IPS DF 4.7 (cell line): ENCODE results near the gene SLAMF7.
"Not testable (repeated sequence)": the region's sequence is repeated elsewhere in the genome, so short reads cannot be mapped to it uniquely, and the experiment has no call there.

Experiments
- DNase-seq: peaks from one replicate; pipeline ENCODE4 v3.0.0-alpha.2; 2013; ENCODE audit warnings: low spot score; ENCODE audit errors: extremely low read depth

SLAMF7 gene

DNA sequence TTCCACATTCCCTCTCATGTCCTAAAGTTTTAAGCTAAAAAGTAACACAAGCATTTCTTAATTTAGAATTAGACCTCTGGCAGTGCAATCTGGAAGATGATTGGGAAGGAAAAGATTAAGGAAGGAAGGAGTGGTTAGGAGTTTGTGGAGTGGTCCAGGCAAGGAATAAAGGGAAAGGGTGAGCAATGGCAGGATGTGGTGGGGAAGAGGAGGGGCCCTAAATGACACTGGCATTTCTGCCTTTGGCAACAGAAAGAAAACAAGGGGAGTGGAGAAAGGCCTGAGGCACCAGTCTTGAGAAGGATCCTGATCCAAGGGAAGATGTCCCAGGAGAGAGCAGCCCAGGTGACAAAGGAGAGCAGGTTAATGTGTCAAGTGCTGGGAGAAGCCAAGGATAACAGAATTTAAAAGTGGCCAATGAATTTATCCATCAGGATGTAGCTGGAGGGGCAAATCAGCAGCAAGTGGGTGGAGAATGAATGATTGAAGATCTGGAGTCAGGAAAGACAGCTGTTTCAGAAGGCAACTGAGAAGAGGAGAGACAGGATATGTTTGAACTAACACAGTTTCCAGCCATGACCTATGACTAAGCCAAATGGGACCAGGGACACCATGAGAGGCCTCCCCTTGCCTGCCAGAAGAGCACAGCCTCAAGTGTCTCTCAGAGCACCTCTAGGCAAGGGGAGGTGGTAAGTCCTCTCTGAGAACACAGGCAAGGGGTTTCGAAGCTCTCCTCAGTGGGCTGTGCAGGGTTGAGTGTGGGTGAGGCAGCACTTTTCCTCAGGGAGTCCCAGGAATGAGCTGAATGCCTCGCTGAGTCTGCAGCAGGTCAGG lies 36.1 kb downstream of the SLAMF7 start:
- no peak for DNase-seq

- DNase-seq = no peak
Measured at GRCh38 chr1:160776178-160776577, 37.1 kb downstream of the SLAMF7 start.

GRCh38 chr1:160777486-160778089 lies 38.5 kb downstream of the SLAMF7 start:
- DNase-seq = peak; percentile 30

- DNase-seq = no peak
Measured at GRCh38 chr1:160778976-160779375, 39.9 kb downstream of the SLAMF7 start.

GRCh38 chr1:160779626-160780397 lies 40.8 kb downstream of the SLAMF7 start:
- DNase-seq = peak; percentile 60

GRCh38 chr1:160780398-160780755 lies 41.3 kb downstream of the SLAMF7 start:
- DNase-seq = no peak

DNA sequence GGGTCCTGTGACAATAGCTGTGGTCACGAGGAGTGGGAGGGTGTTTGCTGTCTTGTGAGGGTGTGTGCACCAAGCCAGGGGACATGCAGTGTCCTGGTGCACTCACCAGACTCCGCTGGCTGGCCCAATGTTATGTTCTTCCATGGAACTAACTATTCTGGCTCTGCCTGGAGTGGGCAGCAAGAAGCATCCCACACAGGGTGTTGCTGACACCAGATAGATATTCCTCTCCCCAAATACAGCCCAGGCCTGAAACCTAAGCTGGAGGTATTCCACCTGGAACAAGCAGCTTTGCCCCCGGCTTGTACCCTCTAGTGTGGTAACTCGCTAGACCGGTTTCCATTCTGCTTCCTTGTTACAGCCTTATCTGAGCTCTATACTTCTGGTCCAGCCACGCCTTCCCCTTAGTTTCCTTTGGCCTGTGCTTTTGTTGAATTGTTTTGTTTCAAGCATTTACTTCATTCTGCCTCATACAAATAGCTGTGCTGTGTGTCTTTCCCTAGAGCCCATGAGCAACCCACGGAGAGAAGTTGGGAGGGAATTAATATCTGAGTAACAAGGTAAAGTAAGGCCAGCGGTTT lies 42.2 kb downstream of the SLAMF7 start:
- DNase-seq = no peak

DNA sequence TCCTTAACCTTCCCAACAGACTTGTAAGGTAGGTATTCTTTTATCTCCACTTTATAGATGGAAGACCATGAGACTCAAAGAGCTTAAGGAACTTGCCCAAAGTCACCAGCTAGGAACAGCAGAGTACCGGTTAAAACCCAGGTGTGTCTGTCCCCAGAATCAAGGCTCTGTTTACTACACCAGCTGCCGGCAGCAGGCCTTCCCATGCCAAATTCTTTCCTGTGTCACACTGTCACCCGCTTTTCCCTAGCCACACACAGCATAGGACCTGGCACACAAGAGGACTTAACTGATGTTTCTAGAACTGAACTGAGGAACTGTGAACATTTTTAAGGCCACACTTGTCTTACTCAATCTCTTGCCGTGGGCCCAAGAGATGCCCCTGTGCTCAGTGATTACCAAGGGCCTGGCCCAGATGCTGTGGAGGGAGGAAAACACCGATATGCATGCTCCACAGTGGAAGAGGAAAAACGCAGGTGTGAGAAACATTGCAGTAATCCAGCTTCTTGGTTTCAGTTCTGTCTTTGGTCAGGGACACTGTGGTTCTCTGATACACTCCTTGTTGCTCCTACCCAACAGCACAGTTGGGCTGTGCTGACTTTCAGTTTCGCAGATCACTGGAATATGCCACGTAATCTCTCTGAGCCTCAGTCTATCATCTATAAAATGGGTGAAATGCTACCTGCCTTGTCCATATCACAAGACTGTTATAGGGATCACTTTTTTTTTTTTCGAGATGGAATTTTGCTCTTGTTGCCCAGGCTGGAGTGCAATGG lies 43.1 kb downstream of the SLAMF7 start:
- no peak for DNase-seq

GRCh38 chr1:160782988-160783765 lies 44.1 kb downstream of the SLAMF7 start:
- DNase-seq = not testable (repeated sequence)

- no peak for DNase-seq
Measured at GRCh38 chr1:160789051-160789701, 50.1 kb downstream of the SLAMF7 start.

- no peak for DNase-seq
Measured at GRCh38 chr1:160789702-160790611, 50.9 kb downstream of the SLAMF7 start.

DNA sequence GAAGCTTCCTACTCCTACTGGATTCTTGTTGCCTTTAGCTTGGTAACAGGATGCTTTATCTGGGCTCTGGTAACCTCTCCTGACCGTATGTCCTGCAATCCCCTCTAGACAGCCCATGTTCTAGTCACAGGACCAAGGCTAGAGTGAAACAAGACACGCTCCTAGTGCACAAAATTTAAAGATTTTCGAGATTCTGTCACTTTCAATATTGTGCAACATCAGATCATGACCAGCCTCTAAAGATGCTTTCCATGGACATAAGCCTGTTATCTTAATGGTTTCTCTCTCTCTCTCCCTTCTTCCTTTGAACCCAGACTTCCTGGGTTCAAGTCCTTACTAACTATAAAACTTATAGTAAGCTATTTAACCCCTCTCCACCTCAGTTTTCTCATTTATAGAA lies 55.3 kb downstream of the SLAMF7 start:
- DNase-seq = no peak

GRCh38 chr1:160795951-160796383 lies 56.9 kb downstream of the SLAMF7 start, which contains the start of gene LY9:
Gene LY9 (plus strand): TSS chr1:160796174. CDS start chr1:160796188, 14 bp downstream.
- no peak for DNase-seq

GRCh38 chr1:160797271-160797709 lies 58.2 kb downstream of the SLAMF7 start:
- DNase-seq = no peak

- no peak for DNase-seq
Measured at GRCh38 chr1:160797861-160798273, 58.8 kb downstream of the SLAMF7 start.

DNA sequence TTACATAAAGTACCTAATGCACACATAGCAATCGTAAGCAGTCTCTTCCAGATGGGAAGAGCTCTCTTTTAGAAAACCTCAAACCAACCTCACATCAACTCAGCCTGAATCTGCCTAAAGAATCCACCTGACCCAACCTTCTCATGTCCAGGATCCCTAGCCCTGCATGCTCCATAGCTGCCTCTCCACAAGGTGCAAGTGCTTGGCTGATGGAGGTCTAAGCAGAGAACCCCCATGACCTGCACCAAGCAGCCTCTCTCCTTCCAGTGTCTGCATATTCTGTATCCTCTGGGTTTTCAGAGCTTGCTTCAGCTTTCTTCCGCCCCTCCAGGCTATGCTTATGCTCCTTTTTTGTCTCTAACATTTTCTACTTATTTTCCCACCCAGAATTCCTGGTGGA lies 59.4 kb downstream of the SLAMF7 start:
- DNase-seq = no peak

DNA sequence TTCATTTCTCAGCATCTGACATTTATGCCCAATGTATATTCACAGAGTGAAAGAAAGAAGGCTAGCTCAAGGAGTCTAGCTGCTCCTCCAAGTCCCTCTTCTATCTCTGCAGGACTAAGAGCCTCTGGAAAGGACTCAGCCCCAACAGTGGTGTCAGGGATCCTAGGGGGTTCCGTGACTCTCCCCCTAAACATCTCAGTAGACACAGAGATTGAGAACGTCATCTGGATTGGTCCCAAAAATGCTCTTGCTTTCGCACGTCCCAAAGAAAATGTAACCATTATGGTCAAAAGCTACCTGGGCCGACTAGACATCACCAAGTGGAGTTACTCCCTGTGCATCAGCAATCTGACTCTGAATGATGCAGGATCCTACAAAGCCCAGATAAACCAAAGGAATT lies 60.6 kb downstream of the SLAMF7 start:
- no peak for DNase-seq

DNA sequence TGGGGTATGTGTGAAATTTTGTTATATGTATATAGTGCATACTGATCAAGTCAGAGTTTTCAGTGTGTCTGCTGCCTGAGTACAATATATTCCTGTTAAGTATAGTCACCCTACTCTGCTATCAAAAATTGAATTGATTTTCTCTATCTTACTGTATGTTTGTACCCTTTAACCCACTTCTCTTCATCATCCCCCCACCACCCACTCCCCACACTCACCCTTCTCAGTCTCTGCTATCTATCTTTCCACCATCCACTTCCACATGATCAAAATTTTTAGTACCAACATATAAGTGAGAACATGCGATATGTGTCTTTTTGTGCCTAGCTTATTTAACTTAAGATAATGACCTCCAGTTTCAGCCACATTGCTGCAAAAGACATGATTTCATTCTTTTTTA lies 61.1 kb downstream of the SLAMF7 start:
- DNase-seq = no peak
